Glomerular endothelial cell (primary cell): Measurements from ENCODE around the gene NUP188. TPM values are rescaled to one million over a fixed set of nuclear protein-coding genes. Genes with fewer than 3 reads are reported as not detected.

Source experiments
- DNase-seq: peaks from one replicate; pipeline ENCODE4 v3.0.0-alpha.2; 2011; ENCODE audit warnings: low read depth, low spot score; ENCODE audit errors: extremely low read depth
- total RNA-seq: library from RNA; depleted of rRNA; stranded (reverse); fragments of >200 nt; gene quantifications from 2 replicates; pipeline ENCODE4 v1.2.3, GENCODE V29; 2015

Gene NUP188
- total RNA-seq, 1 donor from 2014 or later = 51.3 TPM

DNA sequence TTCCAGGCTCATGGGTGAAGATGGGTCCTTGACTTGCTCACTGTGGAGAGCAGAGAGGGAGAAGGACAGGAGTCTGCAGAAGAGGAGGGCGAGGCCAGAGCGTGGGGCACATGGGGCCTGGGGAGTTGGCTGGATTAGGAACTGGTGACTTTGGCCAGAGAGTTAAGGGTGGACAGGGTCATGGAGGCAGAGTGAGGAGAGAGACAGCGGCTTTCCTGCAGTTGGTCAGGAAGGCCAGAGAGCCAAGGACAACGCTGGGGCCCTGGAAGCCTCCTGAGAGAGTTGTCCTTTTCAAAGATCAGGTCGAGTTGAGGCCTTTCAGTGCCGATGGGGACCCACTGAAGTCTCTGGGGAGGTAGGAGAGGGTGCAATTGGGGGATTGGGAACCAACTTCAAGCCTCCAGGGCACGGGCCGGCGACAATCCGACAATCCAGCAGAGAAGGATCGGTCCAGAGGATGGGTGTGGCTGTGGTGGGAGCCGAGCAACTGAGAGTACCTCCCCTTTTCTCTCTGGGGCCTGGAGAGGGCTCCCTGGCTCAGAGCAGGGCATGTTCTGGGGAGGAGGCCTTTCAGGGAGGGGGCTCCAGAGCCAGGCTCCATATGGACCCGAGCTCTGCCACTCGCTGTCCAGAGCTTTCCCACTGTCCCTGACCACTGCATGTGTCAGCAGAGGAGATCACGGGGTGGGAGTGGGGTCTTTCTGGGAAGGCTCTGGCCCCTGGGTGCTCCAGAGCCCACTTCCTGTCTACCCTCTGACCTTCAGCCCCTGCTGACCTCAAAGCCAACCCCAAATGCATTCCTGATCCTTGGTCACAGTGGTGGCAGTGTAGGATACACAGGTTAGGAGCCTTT lies 34.2 kb upstream of the NUP188 start:
- no peak for DNase-seq

DNA sequence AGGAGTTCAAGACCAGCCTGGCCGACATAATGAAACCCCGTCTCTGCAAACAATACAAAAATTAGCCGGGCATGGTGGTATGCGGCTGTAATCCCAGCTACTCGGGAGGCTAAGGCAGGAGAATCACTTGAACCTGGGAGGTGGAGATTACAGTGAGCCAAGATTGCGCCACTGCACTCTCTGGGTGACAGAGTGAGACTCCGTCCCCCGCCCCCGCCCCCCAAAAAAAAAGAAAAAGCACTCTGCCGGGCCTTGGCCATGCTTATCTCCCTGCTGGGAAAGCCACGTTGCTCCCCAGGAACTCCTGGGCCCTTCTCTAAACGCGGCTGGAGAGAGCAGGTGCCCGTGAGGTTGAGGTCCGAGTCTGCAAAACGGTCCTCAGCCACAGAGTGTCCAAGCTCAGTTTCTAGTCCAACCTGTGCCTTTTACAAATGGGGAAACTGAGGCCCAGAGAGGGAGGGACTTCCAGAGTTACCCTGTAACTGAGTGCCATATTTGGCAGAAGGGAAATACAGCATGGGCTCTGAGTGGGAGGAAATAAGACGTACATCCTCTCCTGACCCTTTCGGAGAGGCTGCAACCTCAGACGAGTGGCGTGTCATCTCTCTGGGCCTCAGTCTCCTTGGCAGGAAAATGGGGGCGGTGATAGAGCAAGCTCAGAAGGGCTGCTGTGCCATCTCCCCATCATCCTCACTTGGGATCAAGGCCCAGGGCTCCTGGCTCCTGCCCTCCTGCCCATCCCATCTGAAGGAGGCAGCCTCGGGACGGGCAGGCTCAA lies 33.3 kb upstream of the NUP188 start:
- DNase-seq = no peak

DNA sequence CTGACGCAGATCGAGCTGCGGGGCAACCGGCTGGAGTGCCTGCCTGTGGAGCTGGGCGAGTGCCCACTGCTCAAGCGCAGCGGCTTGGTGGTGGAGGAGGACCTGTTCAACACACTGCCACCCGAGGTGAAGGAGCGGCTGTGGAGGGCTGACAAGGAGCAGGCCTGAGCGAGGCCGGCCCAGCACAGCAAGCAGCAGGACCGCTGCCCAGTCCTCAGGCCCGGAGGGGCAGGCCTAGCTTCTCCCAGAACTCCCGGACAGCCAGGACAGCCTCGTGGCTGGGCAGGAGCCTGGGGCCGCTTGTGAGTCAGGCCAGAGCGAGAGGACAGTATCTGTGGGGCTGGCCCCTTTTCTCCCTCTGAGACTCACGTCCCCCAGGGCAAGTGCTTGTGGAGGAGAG lies 31.3 kb upstream of the NUP188 start:
- no peak for DNase-seq

DNA sequence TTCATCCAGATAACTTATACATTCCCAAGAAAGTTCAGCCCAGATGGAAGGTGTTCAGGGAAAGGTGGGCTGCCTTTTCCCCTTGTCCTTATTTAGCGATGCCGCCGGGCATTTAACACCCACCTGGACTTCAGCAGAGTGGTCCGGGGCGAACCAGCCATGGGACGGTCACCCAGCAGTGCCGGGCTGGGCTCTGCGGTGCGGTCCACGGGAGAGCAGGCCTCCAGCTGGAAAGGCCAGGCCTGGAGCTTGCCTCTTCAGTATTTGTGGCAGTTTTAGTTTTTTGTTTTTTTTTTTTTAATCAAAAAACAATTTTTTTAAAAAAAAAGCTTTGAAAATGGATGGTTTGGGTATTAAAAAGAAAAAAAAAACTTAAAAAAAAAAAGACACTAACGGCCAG lies 30.8 kb upstream of the NUP188 start:
- no peak for DNase-seq

DNA sequence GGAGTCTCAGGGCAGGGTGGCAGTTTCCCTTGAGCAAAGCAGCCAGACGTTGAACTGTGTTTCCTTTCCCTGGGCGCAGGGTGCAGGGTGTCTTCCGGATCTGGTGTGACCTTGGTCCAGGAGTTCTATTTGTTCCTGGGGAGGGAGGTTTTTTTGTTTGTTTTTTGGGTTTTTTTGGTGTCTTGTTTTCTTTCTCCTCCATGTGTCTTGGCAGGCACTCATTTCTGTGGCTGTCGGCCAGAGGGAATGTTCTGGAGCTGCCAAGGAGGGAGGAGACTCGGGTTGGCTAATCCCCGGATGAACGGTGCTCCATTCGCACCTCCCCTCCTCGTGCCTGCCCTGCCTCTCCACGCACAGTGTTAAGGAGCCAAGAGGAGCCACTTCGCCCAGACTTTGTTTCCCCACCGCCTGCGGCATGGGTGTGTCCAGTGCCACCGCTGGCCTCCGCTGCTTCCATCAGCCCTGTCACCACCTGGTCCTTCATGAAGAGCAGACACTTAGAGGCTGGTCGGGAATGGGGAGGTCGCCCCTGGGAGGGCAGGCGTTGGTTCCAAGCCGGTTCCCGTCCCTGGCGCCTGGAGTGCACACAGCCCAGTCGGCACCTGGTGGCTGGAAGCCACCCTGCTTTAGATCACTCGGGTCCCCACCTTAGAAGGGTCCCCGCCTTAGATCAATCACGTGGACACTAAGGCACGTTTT lies 30.2 kb upstream of the NUP188 start:
- DNase-seq = no peak

DNA sequence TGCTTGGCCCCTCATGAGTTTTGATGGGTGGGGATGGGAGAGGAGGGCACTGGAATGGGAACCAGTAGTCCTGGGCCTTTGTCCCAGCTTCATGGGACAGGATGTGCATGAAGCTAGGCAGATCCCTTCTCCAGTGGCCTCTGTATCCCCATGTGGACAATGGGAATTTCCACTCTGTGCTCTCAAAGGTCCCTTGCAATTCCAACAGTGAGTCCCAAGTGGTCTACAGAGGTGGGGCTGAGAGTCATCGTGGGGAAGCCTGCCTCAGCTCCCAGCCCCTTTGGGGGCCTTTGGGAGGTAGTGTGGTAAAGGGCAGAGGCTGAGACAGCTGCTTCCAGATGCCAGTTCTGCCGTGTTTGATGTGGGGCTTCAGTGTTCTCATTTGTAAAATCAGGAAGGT lies 28.6 kb upstream of the NUP188 start:
- DNase-seq = no peak

DNA sequence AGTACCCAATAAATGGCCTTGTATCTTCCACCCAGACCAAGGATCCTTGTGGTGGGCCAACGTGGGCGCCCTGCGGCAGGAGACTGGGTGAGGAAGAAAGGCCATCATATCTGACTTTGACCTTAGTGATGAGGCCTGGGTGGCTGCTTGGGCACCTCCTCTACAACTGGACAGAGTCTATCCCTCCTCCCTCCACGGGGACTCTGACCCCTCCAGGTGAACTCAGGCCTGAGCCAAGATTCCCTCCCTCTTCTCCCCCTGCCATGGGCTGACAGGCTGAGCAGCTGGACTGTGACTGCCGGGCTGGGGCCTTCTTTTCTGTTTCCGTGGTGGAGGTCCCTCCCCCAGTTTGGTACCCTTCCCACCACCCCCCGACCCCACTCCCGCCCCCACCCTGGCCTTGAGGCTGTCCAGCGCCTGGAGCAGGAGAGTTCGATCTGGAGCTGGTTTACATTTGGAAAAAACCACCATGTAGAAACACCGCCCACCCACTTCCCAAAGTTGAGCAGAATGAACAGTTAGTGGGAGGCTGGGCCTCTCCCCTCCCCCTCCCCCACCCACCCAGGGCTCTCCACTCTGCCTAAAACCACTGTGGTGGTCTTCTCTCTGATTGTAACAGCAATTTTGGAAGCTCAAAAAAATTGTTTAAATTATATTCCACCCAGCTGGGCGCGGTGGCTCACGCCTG lies 28.0 kb upstream of the NUP188 start:
- no peak for DNase-seq

DNA sequence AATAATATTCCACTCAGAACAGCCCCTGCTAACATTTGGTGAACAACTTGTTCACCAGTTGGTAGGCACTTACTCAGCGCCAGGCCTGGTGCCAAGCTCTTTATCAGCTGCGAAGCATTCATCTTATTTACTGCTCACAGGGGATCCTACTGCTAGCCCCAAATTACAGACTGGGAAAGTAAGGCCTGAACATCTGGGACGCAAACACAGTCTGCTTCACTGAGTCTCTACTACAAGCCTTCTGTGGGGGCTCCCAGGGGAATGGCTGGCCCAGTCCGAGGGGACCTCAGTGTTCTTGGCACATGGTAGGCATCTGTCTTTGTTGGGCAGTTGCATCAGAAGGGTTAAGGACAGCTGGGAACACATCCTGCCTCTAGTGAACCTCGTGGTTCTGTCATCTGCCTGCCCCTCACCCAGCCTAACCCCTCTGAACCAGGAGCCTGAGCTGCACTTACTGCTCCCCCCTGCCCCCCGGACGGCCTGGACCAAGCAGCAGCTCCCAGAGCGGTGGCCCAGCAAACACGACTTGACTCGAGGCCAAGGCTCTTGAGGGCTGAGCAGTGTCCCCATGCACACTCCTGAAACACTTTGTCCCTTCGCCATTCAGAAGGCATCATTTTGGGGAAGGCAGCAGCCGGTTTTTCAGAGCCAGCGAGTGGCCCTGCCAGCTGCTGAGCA lies 27.0 kb upstream of the NUP188 start, which contains the start of gene PHYHD1:
PHYHD1 (plus strand) TSS at position 602 of the 678 bp plus-strand sequence. CDS start 1,342 bp downstream, outside the sequence.
- no peak for DNase-seq

DNA sequence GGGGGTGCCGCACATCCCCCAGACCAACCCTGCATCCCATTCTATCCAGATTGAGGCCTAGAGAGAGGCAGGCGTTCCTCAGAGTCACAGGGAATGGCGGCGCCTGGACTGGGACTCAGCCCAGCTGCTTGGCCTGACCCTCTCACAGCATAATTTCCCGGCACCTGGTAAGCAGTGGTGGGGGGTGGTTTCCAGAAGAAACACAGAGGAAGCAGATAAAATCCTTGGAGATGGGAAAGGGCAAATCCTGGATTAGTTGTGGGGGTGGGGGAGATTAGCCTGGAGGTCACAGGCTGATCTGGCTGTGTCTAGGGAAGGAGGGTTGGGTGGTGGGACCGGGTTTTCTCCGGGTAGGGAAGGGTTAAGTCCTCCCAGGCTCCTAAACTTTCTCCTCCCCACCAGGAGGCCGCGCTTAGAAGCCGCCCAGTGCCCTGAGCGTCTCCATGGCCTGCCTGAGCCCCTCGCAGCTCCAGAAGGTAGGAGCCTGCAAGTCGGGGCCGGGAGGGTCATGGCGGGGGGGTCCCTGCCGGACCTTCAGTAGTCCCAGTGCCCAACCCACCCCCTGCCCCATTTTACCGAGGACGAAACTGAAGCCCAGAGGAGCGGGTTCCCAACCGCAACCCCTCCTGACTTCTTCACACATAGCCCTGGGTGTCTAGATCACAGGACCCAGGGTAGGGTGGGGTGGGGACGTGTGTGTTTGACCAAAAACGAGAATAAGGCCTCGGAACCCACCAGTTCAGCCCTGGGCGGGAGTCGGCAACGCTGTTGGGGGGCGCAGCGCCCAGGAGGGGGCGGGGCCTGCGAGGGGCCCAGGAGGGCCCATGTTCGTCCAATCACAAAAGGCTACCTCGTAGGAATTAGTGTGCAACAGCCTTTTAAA lies 25.4 kb upstream of the NUP188 start:
- DNase-seq = no peak

DNA sequence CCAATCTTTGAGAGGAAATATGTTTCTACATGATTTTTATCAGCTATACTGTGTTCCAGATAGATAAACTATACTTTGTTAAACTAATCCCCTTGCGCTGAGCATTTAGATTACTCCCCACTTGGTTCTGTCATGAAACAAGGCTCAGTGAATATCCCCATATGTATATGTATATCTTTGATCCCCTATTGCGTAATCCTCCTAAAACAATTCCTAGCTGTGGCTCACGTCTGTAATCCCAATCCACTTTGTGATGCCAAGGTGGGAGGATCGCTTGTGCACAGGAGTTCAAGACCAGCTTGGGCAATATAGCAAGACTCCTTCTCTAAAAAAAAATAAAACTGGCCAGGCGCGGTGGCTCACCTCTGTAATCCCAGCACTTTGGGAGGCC lies 24.0 kb upstream of the NUP188 start:
- no peak for DNase-seq

DNA sequence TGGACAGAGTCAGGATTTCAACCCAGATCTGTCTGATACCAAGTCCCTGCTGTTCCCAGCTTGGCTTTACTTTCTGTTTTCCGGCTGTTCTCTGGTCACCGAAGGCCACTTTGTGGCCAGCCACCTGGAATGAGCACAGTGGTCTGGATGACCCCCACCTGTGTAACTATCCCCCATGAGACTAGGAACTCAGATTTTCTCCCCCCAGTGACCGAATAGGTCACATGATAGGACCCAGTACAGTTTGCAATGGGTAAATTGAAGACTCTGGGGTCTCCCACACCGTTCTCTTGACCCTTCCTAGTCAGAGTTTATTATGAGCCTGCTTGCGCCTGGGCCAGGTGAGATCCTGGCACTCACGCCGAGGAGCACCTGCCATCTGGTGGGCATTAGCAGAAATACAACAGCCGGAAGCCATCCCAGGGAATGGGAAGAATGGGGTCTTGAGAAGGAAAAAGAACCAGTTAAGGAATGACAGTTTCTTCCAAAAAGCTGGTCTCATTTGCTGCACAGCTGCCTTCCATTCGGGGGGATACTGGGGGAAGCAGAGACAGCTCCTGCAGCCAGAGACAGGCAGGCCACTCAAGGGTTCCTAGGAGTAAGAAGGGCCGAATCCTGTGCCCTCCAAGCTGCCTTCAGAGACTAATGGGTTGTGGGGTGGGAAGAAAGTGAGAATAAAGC lies 19.6 kb upstream of the NUP188 start:
- DNase-seq = no peak

DNA sequence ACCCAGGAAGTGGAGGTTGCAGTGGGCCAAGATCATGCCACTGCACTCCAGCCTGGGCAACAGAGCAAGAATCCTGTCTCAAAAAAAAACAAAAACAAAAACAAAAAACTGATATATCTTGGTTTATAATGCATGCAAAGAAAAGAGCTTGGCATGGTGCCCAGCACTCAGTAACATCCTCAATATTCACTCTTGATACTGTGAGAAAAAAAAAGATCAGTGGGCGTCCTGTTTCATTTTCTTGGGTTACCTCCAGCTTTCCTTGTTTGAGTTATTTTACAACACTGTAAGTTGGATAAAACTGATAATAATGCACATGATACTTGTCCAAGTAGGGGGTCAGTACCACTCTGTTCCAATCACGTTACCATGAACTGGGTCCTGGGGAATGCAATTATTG lies 18.9 kb upstream of the NUP188 start:
- DNase-seq = no peak

DNA sequence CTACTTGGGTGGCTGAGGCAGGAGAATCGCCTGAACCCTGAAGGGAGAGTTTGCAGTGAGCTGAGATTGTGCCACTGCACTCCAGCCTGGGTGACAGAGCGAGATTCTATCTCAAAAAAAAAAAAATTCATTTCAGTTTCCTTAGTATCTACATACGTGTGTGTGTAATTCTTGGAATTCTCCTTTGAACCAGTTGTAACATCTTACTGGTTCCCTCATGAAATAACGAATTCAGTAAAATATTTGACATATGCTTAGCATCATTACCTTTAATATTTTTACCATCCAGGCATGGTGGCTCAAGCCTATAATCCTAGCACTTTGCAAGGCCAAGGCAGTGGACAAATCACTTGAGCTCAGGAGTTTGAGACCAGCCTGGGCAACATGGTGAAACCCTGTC lies 17.9 kb upstream of the NUP188 start:
- no peak for DNase-seq

DNA sequence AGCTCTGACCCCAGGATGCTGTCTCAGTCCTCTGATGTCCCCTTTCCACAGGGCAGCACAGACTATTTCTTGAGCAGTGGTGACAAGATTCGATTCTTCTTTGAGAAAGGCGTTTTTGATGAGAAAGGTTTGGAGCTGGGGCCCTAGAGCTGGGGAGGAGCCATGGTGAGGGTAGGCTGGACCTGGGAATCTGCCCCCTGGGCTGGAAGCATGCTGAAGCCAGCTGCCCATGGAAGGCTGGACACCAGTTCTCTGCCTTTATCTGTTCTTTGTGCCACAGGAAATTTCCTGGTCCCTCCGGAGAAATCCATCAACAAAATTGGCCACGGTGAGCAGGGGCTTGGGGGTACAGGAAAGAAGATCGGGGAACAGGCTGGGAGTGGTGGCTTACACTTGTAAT lies 13.8 kb upstream of the NUP188 start:
- no peak for DNase-seq

DNA sequence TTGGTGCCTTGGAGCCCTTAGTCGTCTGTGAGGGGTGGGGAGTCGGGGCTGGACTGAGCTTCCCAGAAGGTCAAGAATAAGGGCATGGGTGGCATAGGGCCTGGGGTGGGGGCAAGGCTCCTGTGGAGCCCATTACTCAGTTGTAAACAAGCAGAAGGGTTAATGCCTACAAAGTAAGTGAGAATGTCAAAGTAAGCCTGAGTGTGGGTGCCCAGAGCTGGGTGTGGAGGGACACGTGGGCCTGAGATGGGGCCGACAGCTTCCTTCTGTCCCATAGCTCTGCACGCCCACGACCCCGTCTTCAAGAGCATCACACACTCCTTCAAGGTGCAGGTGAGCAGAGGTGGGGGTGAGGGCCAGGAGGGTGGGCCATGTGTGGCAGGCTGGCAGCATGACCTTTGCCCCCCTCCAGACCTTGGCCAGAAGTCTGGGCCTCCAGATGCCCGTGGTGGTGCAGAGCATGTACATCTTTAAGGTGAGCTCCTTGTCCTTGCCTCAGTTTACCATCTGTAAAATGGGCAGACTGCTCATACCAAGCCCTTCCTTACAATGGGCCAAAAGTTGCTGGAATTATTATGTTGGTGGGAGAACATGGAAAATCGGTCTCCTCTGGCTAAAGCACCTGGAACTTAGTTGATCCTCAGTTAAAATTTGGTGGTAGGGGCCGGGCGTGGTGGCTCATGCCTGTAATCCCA lies 11.2 kb upstream of the NUP188 start:
- DNase-seq = no peak

DNA sequence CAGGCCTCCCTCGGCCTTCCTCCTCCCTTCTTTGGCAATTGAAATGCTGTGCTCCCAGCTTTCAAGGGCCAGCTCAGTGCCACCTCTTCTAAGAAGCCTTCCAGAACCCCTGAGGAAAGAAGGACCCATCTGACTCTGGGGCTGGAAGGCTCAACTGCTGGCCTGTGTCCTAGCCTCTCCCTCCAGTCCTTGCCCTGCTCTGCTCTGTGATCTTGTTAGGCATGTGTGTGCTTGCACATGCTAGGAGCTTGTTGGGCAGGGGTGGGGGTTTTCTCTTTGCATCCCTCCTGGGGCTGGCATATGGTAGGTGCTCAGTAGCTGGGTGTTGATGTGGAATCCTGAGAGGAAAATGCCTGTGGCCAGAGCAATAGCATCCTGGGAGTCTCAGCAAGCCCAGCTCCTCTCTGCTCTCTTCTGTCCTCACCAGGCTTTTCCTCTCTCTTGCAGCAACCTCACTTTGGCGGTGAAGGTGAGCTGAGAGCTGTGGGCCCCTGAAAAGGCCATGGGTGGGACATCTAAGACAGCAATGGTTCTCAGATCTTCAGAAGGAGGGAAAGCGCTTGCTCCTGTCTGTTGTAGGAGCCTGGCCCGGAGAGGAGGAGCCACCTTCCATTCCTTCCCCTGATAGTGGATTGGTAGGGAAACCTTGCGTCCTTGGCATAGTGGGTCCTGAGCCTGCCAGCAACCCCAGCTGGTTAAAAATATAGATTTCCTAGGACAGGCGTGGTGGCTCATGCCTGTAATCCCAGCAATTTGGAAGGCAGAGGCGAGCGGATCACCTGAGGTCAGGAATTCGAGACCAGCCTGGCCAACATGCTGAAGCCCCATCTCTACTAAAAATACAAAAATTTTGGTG lies 10.0 kb upstream of the NUP188 start:
- no peak for DNase-seq

DNA sequence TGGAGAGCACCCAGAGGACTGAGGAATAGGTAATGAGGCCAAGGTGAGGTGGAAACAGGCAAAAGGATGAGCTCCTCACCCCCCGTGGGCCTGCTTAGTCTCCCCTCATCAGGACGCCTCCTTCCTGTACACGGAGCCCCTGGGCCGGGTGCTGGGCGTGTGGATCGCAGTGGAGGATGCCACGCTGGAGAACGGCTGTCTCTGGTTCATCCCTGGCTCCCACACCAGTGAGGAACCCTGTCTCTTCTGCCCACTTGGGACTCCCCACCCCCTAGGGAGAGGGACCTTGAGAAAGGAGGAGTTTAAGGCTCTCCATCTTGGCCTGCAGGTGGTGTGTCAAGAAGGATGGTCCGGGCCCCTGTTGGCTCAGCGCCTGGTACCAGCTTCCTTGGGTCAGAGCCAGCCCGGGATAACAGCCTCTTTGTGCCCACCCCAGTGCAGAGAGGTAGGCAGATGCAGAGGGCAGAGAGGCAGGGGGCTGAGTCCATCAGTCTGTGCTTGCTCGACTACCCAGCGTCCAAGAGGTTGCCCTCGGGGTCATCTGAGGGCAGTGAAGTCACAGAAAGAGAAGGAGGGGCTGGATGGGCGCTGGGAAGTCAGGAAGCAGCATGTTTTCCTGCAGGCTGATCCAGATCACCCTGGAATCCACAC lies 7.1 kb upstream of the NUP188 start:
- no peak for DNase-seq
